Ovary (tissue), 9 donors: ENCODE results near the gene TMTC2. TPM values are rescaled to one million over a fixed set of nuclear protein-coding genes. Genes with fewer than 3 reads are reported as not detected.

Experiments
- DNase-seq, 5 donors: peaks; one replicate each; pipeline ENCODE4 v3.0.0-alpha.2; 2019 to 2020
- H3K27ac ChIP-seq, 2 donors: fragments of 200-600 bp; one replicate each; pipeline versions ENCODE4 v1.5.1 to v1.8.0; 2019 to 2022
- H3K27me3 ChIP-seq: fragments of 200-600 bp; one replicate; pipeline ENCODE4 v1.8.0; 2022
- H3K36me3 ChIP-seq: fragments of 200-600 bp; sonication (generic); one replicate; pipeline ENCODE4 v1.5.1; 2019
- H3K4me1 ChIP-seq: one replicate; pipeline ENCODE4 v1.8.1; 2013; ENCODE audit warnings: mild to moderate bottlenecking, moderate library complexity; ENCODE audit not compliant: insufficient read depth
- H3K4me3 ChIP-seq: fragments of 200-600 bp; sonication (generic); one replicate; pipeline ENCODE4 v1.5.1; 2017
- H3K9me3 ChIP-seq, 2 donors: fragments of 200-600 bp in 1 of 2; sonication (generic) in 1 of 2; one replicate each; pipeline versions ENCODE4 v1.5.1 to v1.8.1; 2013 to 2019; ENCODE audit warnings: mild to moderate bottlenecking in 1 of 2, moderate library complexity in 1 of 2
- EP300 ChIP-seq: sonication (generic); formaldehyde crosslinking; IDR thresholded peaks from one replicate; pipeline ENCODE4 v1.6.1; 2017; ENCODE audit warnings: antibody characterized with exemption
- POLR2A ChIP-seq: fragments of 450-650 bp; IDR thresholded peaks from one replicate; pipeline ENCODE4 v1.6.1; 2017; ENCODE audit warnings: antibody characterized with exemption, mild to moderate bottlenecking, moderate library complexity
- WGBS, 3 donors: extraction: QIAGEN DNeasy Blood & Tissue Kit in 1 of 3; methylation state at CpG; one replicate each; pipeline versions ENCODE4 v1.1.5 to v1.1.7; 2013 to 2017; 5-methylcytosine and 5-hydroxymethylcytosine counted together
- intact Hi-C, 4 donors: fragments of 100-400 bp; cut with DNase I; formaldehyde crosslinking; loops; one replicate each; pipeline versions ENCODE4 v1.11.0 to v1.15.1; 2022 to 2023
- polyA plus RNA-seq, 2 donors: library from polyadenylated mRNA; stranded (reverse); fragments of 200-250 nt in 1 of 2; fragments of 350-450 nt in 1 of 2; fragmentation: Illumina TruSeq in 1 of 2; extraction: RNeasy Lipid Tissue Mini Kit (QIAGEN cat#74804) in 1 of 2; gene quantifications; one replicate each; pipeline ENCODE4 v1.2.3, GENCODE V29; 2013 to 2014
- total RNA-seq, 7 donors: library from RNA; depleted of rRNA in 2 of 7; stranded (reverse); fragments of >200 nt in 2 of 7; fragmentation: NEBNext Ultra II Directional in 3 of 7; extraction: Animal tissue kit (Norgen Biotek cat#: 25700) in 3 of 7; gene quantifications; one replicate each; pipeline versions ENCODE4 v1.1.0 to v1.2.4, GENCODE V29; 2016 to 2023
- TF ChIP-seq, protein P1 (sequence below), 3 donors: fragments of 450-650 bp in 2 of 3; fragments of 200-600 bp in 1 of 3; IDR thresholded peaks; one replicate each; pipeline versions ENCODE4 v1.5.1 to v1.8.0; 2016 to 2022; ENCODE audit warnings: antibody characterized with exemption in 3 of 3, mild to moderate bottlenecking in 1 of 3
- donor health status: DM: no; HTN: no; CAD: no; lungs with moderate emphysema.
- donor health status: DM: no; HTN: no; CAD: no.
- donor health status: Bipolar disorder and iron deficiency.
- donor health status: DM: yes; HTN: yes; CAD: no.
- donor health status: DM: no; HTN: no; CAD: no.
- donor health status: DM: yes; HTN: yes; CAD: no.

Gene TMTC2
- total and polyA plus RNA-seq, 9 donors = 2.0 to 22.6 (median 5.6) TPM

DNA sequence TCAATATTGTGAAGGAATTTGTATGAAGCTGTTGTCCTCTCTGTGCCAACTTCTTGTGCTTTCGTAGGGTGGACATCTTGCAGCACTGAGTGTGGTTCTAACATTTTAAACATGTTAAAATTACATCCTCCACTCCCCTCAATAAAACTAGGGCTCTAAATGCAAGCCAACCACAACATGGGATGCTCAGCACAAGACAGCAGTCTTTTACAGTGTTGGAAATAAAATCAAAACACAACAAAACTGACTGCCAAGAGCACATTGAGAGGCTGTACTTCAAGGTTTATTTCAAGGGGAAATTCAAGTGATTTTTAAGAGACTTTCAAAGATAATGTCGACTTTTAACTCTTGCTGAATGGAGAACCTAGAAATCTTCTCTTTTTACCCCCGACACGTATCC is 396.9 kb downstream of the TMTC2 start:
- intact Hi-C loops = no loop called here
- 35 to 57% (median 39%) methylated on average over 4 of the region's 4 CpGs for WGBS, 3 donors
- no peak for TF ChIP-seq POLR2A
- TF ChIP-seq, protein P1, sequence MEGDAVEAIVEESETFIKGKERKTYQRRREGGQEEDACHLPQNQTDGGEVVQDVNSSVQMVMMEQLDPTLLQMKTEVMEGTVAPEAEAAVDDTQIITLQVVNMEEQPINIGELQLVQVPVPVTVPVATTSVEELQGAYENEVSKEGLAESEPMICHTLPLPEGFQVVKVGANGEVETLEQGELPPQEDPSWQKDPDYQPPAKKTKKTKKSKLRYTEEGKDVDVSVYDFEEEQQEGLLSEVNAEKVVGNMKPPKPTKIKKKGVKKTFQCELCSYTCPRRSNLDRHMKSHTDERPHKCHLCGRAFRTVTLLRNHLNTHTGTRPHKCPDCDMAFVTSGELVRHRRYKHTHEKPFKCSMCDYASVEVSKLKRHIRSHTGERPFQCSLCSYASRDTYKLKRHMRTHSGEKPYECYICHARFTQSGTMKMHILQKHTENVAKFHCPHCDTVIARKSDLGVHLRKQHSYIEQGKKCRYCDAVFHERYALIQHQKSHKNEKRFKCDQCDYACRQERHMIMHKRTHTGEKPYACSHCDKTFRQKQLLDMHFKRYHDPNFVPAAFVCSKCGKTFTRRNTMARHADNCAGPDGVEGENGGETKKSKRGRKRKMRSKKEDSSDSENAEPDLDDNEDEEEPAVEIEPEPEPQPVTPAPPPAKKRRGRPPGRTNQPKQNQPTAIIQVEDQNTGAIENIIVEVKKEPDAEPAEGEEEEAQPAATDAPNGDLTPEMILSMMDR (IDR thresholded peaks at IDR 0.05) = no peak
- no peak for TF ChIP-seq EP300
- H3K4me1 ChIP-seq = no peaks in the 10 kb centered on the region
- DNase-seq = no peak
- H3K27ac ChIP-seq = no peak overlapping the region
- no peaks in the 10 kb centered on the region for H3K9me3 ChIP-seq
- H3K27me3 ChIP-seq = no peaks in the 10 kb centered on the region
- no peaks in the 10 kb centered on the region for H3K36me3 ChIP-seq
- no peak overlapping the region for H3K4me3 ChIP-seq

DNA sequence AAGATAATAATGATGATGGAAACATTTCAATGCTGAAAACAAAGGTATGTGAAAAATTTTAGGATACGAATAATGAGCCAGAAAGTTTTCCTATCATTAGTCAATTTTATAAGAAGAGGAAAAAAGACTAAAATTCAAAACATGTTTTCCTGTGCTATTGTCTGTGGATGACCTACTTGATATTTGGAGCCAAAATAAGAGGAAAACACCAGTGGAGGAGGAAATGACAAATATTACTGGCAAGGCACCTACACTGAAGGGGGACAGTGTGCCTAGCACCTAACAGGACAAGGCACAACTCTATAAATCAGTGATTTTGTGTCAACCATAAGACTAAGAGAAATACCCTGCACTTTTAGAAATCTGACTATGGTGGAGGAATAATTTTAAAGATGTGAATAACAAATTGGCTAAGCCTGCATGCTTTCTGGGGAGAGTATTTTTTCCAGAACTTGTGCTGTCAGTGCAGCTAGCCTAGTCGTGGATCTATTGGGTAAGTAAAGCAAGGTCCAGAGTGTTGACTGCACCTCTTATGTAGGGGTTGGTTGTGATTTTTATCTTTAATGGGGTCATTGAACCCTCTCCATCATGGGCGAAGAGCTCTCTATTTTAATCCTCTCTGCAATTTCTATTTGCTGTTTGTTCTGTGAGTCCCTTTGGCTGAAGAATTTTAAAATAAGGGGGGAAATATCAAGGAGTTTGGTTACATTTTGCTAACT is 398.0 kb downstream of the TMTC2 start:
- no peaks in the 10 kb centered on the region for H3K4me1 ChIP-seq
- H3K36me3 ChIP-seq = no peaks in the 10 kb centered on the region
- WGBS, 3 donors = 78 to 84% (median 82%) methylated on average over 3 of the region's 3 CpGs
- H3K4me3 ChIP-seq = no peak overlapping the region
- no peak for DNase-seq
- intact Hi-C loops = no loop called here
- no peak overlapping the region for H3K27ac ChIP-seq
- H3K9me3 ChIP-seq = no peaks in the 10 kb centered on the region
- no peaks in the 10 kb centered on the region for H3K27me3 ChIP-seq
- TF ChIP-seq EP300 = no peak
- TF ChIP-seq, protein P1 (IDR thresholded peaks at IDR 0.05) = no peak
- TF ChIP-seq POLR2A = no peak

DNA sequence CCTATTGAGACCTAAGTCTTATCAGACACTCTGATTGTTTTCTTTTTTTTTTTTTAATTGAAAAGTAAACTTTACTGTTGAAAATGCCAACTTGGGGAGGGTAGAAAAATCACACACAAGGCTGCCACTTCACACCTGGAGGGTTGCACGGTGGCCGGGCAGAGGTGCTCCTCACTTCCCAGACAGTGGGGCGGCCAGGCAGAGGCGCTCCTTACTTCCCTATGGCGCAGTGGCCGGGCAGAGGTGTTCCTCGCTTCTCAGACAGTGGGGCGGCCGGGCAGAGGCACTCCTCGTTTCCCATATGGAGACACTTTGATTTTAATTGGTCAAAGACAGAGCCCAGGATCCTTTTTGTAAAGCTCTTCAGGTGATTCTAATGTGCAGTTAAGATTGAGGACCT is 399.3 kb downstream of the TMTC2 start:
- no peaks in the 10 kb centered on the region for H3K4me1 ChIP-seq
- no peaks in the 10 kb centered on the region for H3K27me3 ChIP-seq
- no peak for DNase-seq
- H3K27ac ChIP-seq = no peak overlapping the region
- intact Hi-C loops = no loop called here
- TF ChIP-seq POLR2A (no peak), EP300 (no peak)
- TF ChIP-seq, protein P1 (IDR thresholded peaks at IDR 0.05) = no peak
- WGBS, 3 donors = 95 to 97% (median 95%) methylated on average over 10 of the region's 10 CpGs
- no peaks in the 10 kb centered on the region for H3K36me3 ChIP-seq
- H3K9me3 ChIP-seq = no peaks in the 10 kb centered on the region
- H3K4me3 ChIP-seq = no peak overlapping the region

DNA sequence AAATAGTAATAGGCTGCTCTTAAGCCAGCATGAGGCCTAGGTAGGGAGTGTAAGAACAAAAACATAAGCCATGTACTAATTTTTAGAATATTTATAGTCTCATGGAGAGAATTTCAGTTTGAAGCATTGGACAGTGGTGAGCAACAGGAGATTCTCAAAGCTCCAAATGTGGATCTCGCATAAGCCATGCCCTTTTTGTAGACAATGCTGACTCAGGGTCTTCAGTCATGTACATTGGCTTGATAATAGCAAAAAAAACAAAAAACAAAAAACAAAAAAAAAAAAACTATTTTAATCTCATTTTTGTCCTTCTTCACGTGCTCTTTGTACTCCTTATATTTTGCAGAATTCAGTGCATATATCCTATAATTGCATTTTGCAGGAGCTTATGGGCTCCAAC is 402.9 kb downstream of the TMTC2 start:
- no peaks in the 10 kb centered on the region for H3K9me3 ChIP-seq
- intact Hi-C loops = no loop called here
- 92 to 95% (median 94%) methylated on average over 2 of the region's 2 CpGs for WGBS, 3 donors

More for the DNA sequence above, 402.9 kb downstream of the TMTC2 start:
- H3K36me3 ChIP-seq = no peaks in the 10 kb centered on the region
- no peaks in the 10 kb centered on the region for H3K27me3 ChIP-seq
- TF ChIP-seq, protein P1 (IDR thresholded peaks at IDR 0.05) = no peak
- no peak for TF ChIP-seq EP300
- TF ChIP-seq POLR2A = no peak
- no peaks in the 10 kb centered on the region for H3K4me1 ChIP-seq
- no peak overlapping the region for H3K4me3 ChIP-seq
- H3K27ac ChIP-seq = no peak overlapping the region
- no peak for DNase-seq
